NAMALWA (cell line): ENCODE results near the gene PADI1.

Experiments
- DNase-seq: peaks from one replicate; pipeline ENCODE4 v3.0.0-alpha.2; 2015; ENCODE audit warnings: low spot score

Gene PADI1

GRCh38 chr1:17274186-17275170 is 69.5 kb downstream of the PADI1 start:
- DNase-seq = peak; percentile 57

GRCh38 chr1:17276568-17276967 is 71.6 kb downstream of the PADI1 start:
- no peak for DNase-seq

GRCh38 chr1:17277511-17278159 is 72.7 kb downstream of the PADI1 start:
- DNase-seq = no peak

GRCh38 chr1:17278996-17279830 is 74.3 kb downstream of the PADI1 start:
- DNase-seq = no peak

- DNase-seq = no peak
Observed at GRCh38 chr1:17280436-17280835, 75.5 kb downstream of the PADI1 start.

GRCh38 chr1:17280894-17281293 is 76.0 kb downstream of the PADI1 start:
- DNase-seq = no peak

GRCh38 chr1:17281775-17282181 is 76.8 kb downstream of the PADI1 start:
- DNase-seq = no peak

- DNase-seq = no peak
Observed at GRCh38 chr1:17282836-17283235, 77.9 kb downstream of the PADI1 start.

- no peak for DNase-seq
Observed at GRCh38 chr1:17286646-17287045, 81.7 kb downstream of the PADI1 start.

GRCh38 chr1:17287130-17287776 is 82.3 kb downstream of the PADI1 start:
- DNase-seq = no peak

- DNase-seq = no peak
Observed at GRCh38 chr1:17289721-17290120, 84.8 kb downstream of the PADI1 start.

GRCh38 chr1:17290553-17290952 is 85.6 kb downstream of the PADI1 start:
- no peak for DNase-seq

- no peak for DNase-seq
Observed at GRCh38 chr1:17292299-17293160, 87.6 kb downstream of the PADI1 start.

- no peak for DNase-seq
Observed at GRCh38 chr1:17293681-17294425, 88.9 kb downstream of the PADI1 start.

GRCh38 chr1:17295292-17295691 is 90.4 kb downstream of the PADI1 start:
- DNase-seq = no peak
